Parathyroid adenoma (tissue), 2 donors: Measurements from ENCODE around the gene NCKAP5.

Experiments used
- H2AFZ ChIP-seq: fragments of 300-600 bp; sonication (generic); one replicate; pipeline ENCODE4 v1.7.0; 2017; ENCODE audit warnings: antibody characterized with exemption, mild to moderate bottlenecking
- H3K27ac ChIP-seq: fragments of 300-600 bp; sonication (generic); one replicate; pipeline ENCODE4 v1.7.0; 2017
- H3K27me3 ChIP-seq: fragments of 300-600 bp; sonication (generic); one replicate; pipeline ENCODE4 v1.7.0; 2017; ENCODE audit warnings: low read length; ENCODE audit not compliant: control insufficient read depth, insufficient read depth
- H3K36me3 ChIP-seq: fragments of 300-600 bp; sonication (generic); one replicate; pipeline ENCODE4 v1.7.0; 2017; ENCODE audit warnings: low read length; ENCODE audit not compliant: control insufficient read depth, insufficient read depth
- H3K4me1 ChIP-seq: fragments of 300-600 bp; sonication (generic); one replicate; pipeline ENCODE4 v1.7.0; 2017; ENCODE audit warnings: control low read depth
- H3K4me2 ChIP-seq: fragments of 300-600 bp; sonication (generic); one replicate; pipeline ENCODE4 v1.7.0; 2017; ENCODE audit warnings: low read length
- H3K4me3 ChIP-seq: fragments of 300-600 bp; sonication (generic); one replicate; pipeline ENCODE4 v1.7.0; 2017; ENCODE audit warnings: low read depth, low read length
- H3K79me2 ChIP-seq: fragments of 300-600 bp; sonication (generic); one replicate; pipeline ENCODE4 v1.7.0; 2017; ENCODE audit warnings: control low read depth
- H3K9ac ChIP-seq: fragments of 300-600 bp; sonication (generic); one replicate; pipeline ENCODE4 v1.7.0; 2017; ENCODE audit warnings: mild to moderate bottlenecking
- H3K9me3 ChIP-seq: fragments of 300-600 bp; sonication (generic); one replicate; pipeline ENCODE4 v1.7.0; 2017; ENCODE audit warnings: low read length; ENCODE audit not compliant: control insufficient read depth
- CTCF ChIP-seq: fragments of 300-600 bp; sonication (generic); IDR thresholded peaks from one replicate; pipeline ENCODE4 v1.7.0; 2017; ENCODE audit warnings: antibody characterized with exemption, mild to moderate bottlenecking
- donor health status: primary hyperparathyroidism.

NCKAP5 gene

GRCh38 chr2:133489146-133489545 is 79.1 kb downstream of the NCKAP5 start:
- Histone ChIP-seq H3K79me2 (no peaks in the 10 kb centered on the region), H3K27ac (no peak overlapping the region), H3K4me3 (no peak overlapping the region), H3K9me3 (no peaks in the 10 kb centered on the region), H3K36me3 (no peaks in the 10 kb centered on the region), H3K4me2 (no peak overlapping the region), H3K4me1 (peaks cover 5% of the 10 kb centered on the region), H3K9ac (no peak overlapping the region), H3K27me3 (no peaks in the 10 kb centered on the region), H2AFZ (no peak overlapping the region)
- no peak for TF ChIP-seq CTCF

- Histone ChIP-seq H3K4me3 (no peak overlapping the region), H2AFZ (no peak overlapping the region), H3K79me2 (no peaks in the 10 kb centered on the region), H3K4me2 (no peak overlapping the region), H3K9me3 (no peaks in the 10 kb centered on the region), H3K4me1 (peaks cover 5% of the 10 kb centered on the region), H3K27me3 (no peaks in the 10 kb centered on the region), H3K9ac (no peak overlapping the region), H3K36me3 (no peaks in the 10 kb centered on the region), H3K27ac (no peak overlapping the region)
- no peak for TF ChIP-seq CTCF
Measured at GRCh38 chr2:133486771-133487191, 81.5 kb downstream of the NCKAP5 start.

- Histone ChIP-seq H3K9me3 (no peaks in the 10 kb centered on the region), H3K9ac (no peak overlapping the region), H3K4me1 (peaks cover 5% of the 10 kb centered on the region), H3K4me2 (no peak overlapping the region), H3K27me3 (no peaks in the 10 kb centered on the region), H3K79me2 (no peaks in the 10 kb centered on the region), H3K36me3 (no peaks in the 10 kb centered on the region), H2AFZ (no peak overlapping the region), H3K27ac (no peak overlapping the region), H3K4me3 (no peak overlapping the region)
- TF ChIP-seq CTCF = no peak
Measured at GRCh38 chr2:133485868-133486267, 82.4 kb downstream of the NCKAP5 start.

- Histone ChIP-seq H3K27ac (no peak overlapping the region), H3K4me3 (no peak overlapping the region), H3K4me1 (peaks cover 4% of the 10 kb centered on the region), H3K9me3 (no peaks in the 10 kb centered on the region), H3K9ac (no peak overlapping the region), H2AFZ (no peak overlapping the region), H3K4me2 (no peak overlapping the region), H3K79me2 (no peaks in the 10 kb centered on the region), H3K27me3 (no peaks in the 10 kb centered on the region), H3K36me3 (no peaks in the 10 kb centered on the region)
- TF ChIP-seq CTCF = no peak
Measured at GRCh38 chr2:133484784-133485183, 83.5 kb downstream of the NCKAP5 start.

- Histone ChIP-seq H2AFZ (no peak overlapping the region), H3K79me2 (no peaks in the 10 kb centered on the region), H3K27ac (no peak overlapping the region), H3K9ac (no peak overlapping the region), H3K36me3 (no peaks in the 10 kb centered on the region), H3K9me3 (no peaks in the 10 kb centered on the region), H3K4me1 (no peaks in the 10 kb centered on the region), H3K27me3 (no peaks in the 10 kb centered on the region), H3K4me2 (no peak overlapping the region), H3K4me3 (no peak overlapping the region)
- TF ChIP-seq CTCF = no peak
Measured at GRCh38 chr2:133484106-133484505, 84.2 kb downstream of the NCKAP5 start.
